Natural killer cell (primary cell): Measurements from ENCODE around the gene IFNG-AS1. TPM values are rescaled to one million over a fixed set of nuclear protein-coding genes. Genes with fewer than 3 reads are reported as not detected.
A peak's percentile ranks its signal among the peaks of the same experiment; 100 is the strongest.

Experiments used
- ATAC-seq, 3 donors: fragments of 150-1000 bp in 2 of 3; fragments of 200-7000 bp in 1 of 3; cut with Tn5 transposase; 1 replicate in 1 of 3; 2 replicates in 2 of 3; pipeline ENCODE4 v1.10.0; 2021; ENCODE audit warnings: mild to moderate bottlenecking in 2 of 3, moderate library complexity in 2 of 3
- DNase-seq, 2 donors: peaks; one replicate each; pipeline versions ENCODE4 v3.0.0 to v3.0.0-alpha.2; 2013 to 2021; ENCODE audit warnings: mixed read lengths in 1 of 2
- H3K27ac ChIP-seq: one replicate; pipeline ENCODE4 v1.5.1; 2013; ENCODE audit warnings: mild to moderate bottlenecking, low read length
- H3K27me3 ChIP-seq: one replicate; pipeline ENCODE4 v1.6.1; 2013; ENCODE audit warnings: low read length; ENCODE audit not compliant: control insufficient read depth, insufficient read depth
- H3K36me3 ChIP-seq: one replicate; pipeline ENCODE4 v1.6.1; 2013; ENCODE audit warnings: low read length; ENCODE audit not compliant: control insufficient read depth, insufficient read depth
- H3K4me1 ChIP-seq: one replicate; pipeline ENCODE4 v1.6.1; 2013; ENCODE audit warnings: low read length; ENCODE audit not compliant: control insufficient read depth, insufficient read depth
- H3K4me3 ChIP-seq: one replicate; pipeline ENCODE4 v1.5.1; 2013; ENCODE audit warnings: low read length
- H3K9me3 ChIP-seq: one replicate; pipeline ENCODE4 v1.6.1; 2013; ENCODE audit warnings: low read length; ENCODE audit not compliant: control insufficient read depth, insufficient read depth
- H3K27ac Mint-ChIP-seq, 2 donors: one replicate each; pipeline ENCODE4 v1.8.0; 2022; ENCODE audit warnings: mild to moderate bottlenecking in 2 of 2, mixed read lengths in 2 of 2, moderate library complexity in 1 of 2
- H3K27me3 Mint-ChIP-seq, 2 donors: one replicate each; pipeline ENCODE4 v1.8.0; 2022; ENCODE audit warnings: low read depth in 2 of 2, mixed read lengths in 2 of 2
- H3K36me3 Mint-ChIP-seq: one replicate; pipeline ENCODE4 v1.8.0; 2022; ENCODE audit warnings: mixed read lengths
- H3K4me1 Mint-ChIP-seq, 2 donors: one replicate each; pipeline ENCODE4 v1.8.0; 2022; ENCODE audit warnings: mixed read lengths in 2 of 2
- H3K4me3 Mint-ChIP-seq: one replicate; pipeline ENCODE4 v1.8.0; 2022; ENCODE audit warnings: mild to moderate bottlenecking, moderate library complexity, mixed read lengths
- H3K9me3 Mint-ChIP-seq, 2 donors: one replicate each; pipeline ENCODE4 v1.8.0; 2022; ENCODE audit warnings: mixed read lengths in 2 of 2
- WGBS: methylation state at CpG from one replicate; pipeline ENCODE4 v1.1.7; 2013; ENCODE audit warnings: missing lambda C conversion rate; ENCODE audit not compliant: insufficient coverage; 5-methylcytosine and 5-hydroxymethylcytosine counted together
- intact Hi-C: fragments of 100-400 bp; cut with micrococcal nuclease; formaldehyde crosslinking; loops from one replicate; pipeline ENCODE4 v1.14.2; 2022
- total RNA-seq, 4 donors: library from RNA; stranded (reverse); fragments of 120-200 nt in 1 of 4; gene quantifications; one replicate each; pipeline versions ENCODE4 v1.2.3 to v1.2.4, GENCODE V29; 2013 to 2022
- TF ChIP-seq, protein P1 (sequence below): fragments of 200-600 bp; IDR thresholded peaks from one replicate; pipeline ENCODE4 v1.8.0; 2022; ENCODE audit warnings: antibody characterized with exemption

IFNG-AS1 gene
- total RNA-seq, 3 donors from 2014 or later (not counting 1 experiment from before 2014, with no cell fraction given) = 1.4 to 2.4 (median 1.6) TPM

DNA sequence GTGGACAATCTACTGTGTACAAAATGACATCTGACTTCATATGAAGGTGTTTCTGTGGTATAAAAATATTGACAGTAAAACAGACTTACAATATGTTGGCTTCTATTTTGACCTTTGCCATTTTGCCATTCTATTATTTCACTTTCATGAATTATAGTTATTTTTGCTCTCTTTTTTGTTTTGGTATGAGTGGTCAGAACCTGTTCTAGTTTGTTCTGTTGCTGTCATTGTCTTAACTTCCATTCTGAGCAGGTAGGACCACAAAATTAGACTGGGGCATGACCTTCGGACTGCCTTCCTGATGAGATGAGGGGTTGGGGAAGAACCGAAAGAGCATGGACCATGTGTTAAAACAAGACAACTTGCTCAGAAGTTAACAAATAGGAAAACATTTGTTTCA, 36.5 kb upstream of the IFNG-AS1 start:
- no peaks in the 10 kb centered on the region for H3K9me3 ChIP-seq
- no peak for DNase-seq
- TF ChIP-seq, protein P1, sequence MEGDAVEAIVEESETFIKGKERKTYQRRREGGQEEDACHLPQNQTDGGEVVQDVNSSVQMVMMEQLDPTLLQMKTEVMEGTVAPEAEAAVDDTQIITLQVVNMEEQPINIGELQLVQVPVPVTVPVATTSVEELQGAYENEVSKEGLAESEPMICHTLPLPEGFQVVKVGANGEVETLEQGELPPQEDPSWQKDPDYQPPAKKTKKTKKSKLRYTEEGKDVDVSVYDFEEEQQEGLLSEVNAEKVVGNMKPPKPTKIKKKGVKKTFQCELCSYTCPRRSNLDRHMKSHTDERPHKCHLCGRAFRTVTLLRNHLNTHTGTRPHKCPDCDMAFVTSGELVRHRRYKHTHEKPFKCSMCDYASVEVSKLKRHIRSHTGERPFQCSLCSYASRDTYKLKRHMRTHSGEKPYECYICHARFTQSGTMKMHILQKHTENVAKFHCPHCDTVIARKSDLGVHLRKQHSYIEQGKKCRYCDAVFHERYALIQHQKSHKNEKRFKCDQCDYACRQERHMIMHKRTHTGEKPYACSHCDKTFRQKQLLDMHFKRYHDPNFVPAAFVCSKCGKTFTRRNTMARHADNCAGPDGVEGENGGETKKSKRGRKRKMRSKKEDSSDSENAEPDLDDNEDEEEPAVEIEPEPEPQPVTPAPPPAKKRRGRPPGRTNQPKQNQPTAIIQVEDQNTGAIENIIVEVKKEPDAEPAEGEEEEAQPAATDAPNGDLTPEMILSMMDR = no peak
- Mint-ChIP-seq H3K4me3 (no peak overlapping the region), H3K27me3 (peaks cover 11 to 40% of the 10 kb centered on the region in 2 donors), H3K9me3 (no peaks in the 10 kb centered on the region), H3K27ac (no peak overlapping the region), H3K36me3 (no peaks in the 10 kb centered on the region), H3K4me1 (no peaks in the 10 kb centered on the region)
- no peak overlapping the region for H3K27ac ChIP-seq
- intact Hi-C loops = no loop called here
- H3K36me3 ChIP-seq = no peaks in the 10 kb centered on the region
- H3K4me1 ChIP-seq = no peaks in the 10 kb centered on the region
- H3K27me3 ChIP-seq = no peaks in the 10 kb centered on the region
- 94% methylated on average over 2 of the region's 2 CpGs for WGBS
- no peak overlapping the region for H3K4me3 ChIP-seq
- ATAC-seq = no peak

DNA sequence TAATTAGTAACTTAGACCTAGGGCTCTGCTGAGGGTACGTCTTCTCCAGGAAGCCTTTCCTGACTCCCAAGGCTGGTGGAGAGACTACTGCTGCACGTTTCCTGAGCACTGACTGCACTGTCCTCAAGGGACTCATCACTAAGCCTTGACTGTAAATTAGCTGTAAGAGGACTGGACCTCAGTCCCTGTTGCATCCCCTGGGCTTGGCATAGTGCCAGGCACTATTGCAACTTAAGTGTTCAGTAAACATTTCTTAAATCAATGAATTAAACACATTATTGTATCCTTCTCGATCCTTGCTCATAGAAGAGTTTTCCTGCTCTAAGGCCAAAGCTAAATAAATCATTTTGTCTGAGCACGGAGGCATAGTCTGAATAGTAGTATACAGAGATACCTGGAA, 31.9 kb upstream of the IFNG-AS1 start:
- Histone ChIP-seq H3K9me3 (no peaks in the 10 kb centered on the region), H3K36me3 (no peaks in the 10 kb centered on the region), H3K27me3 (no peaks in the 10 kb centered on the region), H3K4me1 (no peaks in the 10 kb centered on the region), H3K27ac (no peak overlapping the region), H3K4me3 (no peak overlapping the region)
- ATAC-seq = peak in 1 of 3 donors; percentile 30
- no peaks in the 10 kb centered on the region for H3K4me1 Mint-ChIP-seq
- H3K9me3 Mint-ChIP-seq = no peaks in the 10 kb centered on the region
- intact Hi-C loops = no loop called here
- no peaks in the 10 kb centered on the region for H3K36me3 Mint-ChIP-seq
- no peak for DNase-seq
- H3K27me3 Mint-ChIP-seq = peaks cover 7 to 23% of the 10 kb centered on the region in 2 donors
- no peak overlapping the region for H3K27ac Mint-ChIP-seq
- 86% methylated on average over 4 of the region's 4 CpGs for WGBS
- no peak overlapping the region for H3K4me3 Mint-ChIP-seq
- TF ChIP-seq, protein P1 = no peak

DNA sequence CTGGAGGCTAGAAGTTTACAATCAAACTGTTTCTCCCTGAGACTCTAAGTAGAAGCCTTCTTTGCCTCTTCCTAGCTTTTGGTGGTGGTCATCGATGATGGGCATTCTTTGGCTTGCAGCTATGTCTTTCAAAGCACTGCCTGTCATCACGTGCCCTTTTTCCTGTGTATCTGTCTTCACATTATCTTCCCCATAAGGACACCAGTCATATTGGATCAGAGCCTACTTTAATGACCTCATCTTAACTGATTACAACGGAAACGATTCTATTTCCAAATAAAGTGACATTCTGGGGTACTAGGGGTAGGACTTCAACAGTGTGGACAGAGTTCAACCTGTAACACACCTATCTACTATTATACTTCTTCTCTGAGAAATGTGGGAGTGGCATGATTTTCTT, 31.1 kb upstream of the IFNG-AS1 start:
- H3K27me3 Mint-ChIP-seq = peaks cover 1 to 15% of the 10 kb centered on the region in 2 donors
- intact Hi-C loops = no loop called here
- H3K36me3 Mint-ChIP-seq = no peaks in the 10 kb centered on the region
- no peak overlapping the region for H3K27ac Mint-ChIP-seq
- Histone ChIP-seq H3K9me3 (no peaks in the 10 kb centered on the region), H3K4me3 (no peak overlapping the region), H3K27me3 (no peaks in the 10 kb centered on the region), H3K27ac (no peak overlapping the region), H3K36me3 (no peaks in the 10 kb centered on the region), H3K4me1 (no peaks in the 10 kb centered on the region)
- 88% methylated on average over 2 of the region's 4 CpGs for WGBS
- H3K4me3 Mint-ChIP-seq = no peak overlapping the region
- DNase-seq = no peak
- no peak for ATAC-seq
- H3K4me1 Mint-ChIP-seq = no peaks in the 10 kb centered on the region
- TF ChIP-seq, protein P1 = no peak
- H3K9me3 Mint-ChIP-seq = no peaks in the 10 kb centered on the region

DNA sequence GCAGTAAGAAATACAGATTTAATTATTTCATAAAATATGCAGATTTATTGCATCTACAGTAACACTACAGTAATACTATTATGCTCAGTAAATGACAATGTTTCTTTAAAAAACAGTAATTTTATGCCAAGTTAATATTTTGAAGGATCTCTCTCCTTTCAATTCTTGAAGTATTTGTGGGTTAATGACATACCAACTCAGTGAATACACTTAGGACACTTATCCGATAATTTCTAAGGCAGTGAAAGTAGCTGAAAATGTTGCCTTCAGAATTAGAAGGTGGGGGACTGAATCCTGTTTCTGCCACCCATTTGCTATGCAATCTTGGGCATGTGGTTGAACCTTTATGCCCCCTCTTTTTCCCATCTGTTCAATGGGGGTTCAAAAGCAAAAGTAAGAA, 24.8 kb upstream of the IFNG-AS1 start:
- H3K4me1 ChIP-seq = no peaks in the 10 kb centered on the region

More for the DNA sequence above, 24.8 kb upstream of the IFNG-AS1 start:
- Mint-ChIP-seq H3K27ac (no peak overlapping the region), H3K36me3 (no peaks in the 10 kb centered on the region), H3K27me3 (peaks cover 6 to 20% of the 10 kb centered on the region in 2 donors), H3K9me3 (no peaks in the 10 kb centered on the region), H3K4me3 (no peak overlapping the region), H3K4me1 (no peaks in the 10 kb centered on the region)
- H3K4me3 ChIP-seq = no peak overlapping the region
- no peaks in the 10 kb centered on the region for H3K27me3 ChIP-seq
- intact Hi-C loops = no loop called here
- ATAC-seq (no peak), DNase-seq (no peak)
- H3K36me3 ChIP-seq = no peaks in the 10 kb centered on the region
- TF ChIP-seq, protein P1 = no peak
- WGBS = 100% methylated on average over 1 of the region's 1 CpG
- H3K27ac ChIP-seq = no peak overlapping the region
- no peaks in the 10 kb centered on the region for H3K9me3 ChIP-seq
